ENCODE measurements around the gene KCTD8. TPM values are rescaled to one million over a fixed set of nuclear protein-coding genes. Genes with fewer than 3 reads are reported as not detected.

The KCTD8 gene
- 0.20 and 0.22 TPM in 2 replicates for total RNA-seq

GRCh38 chr4:44448521-44449461 lies at the start of gene KCTD8:
TSS of gene KCTD8 (minus strand) at chr4:44448809.
- DNase-seq (ENCODE audit: low read depth in 2 of 2): peak; percentile 75 to 79

GRCh38 chr4:44494810-44495701 lies 46.4 kb upstream of the KCTD8 start:
- peak in 1 of 2 donors; percentile 2 for DNase-seq (ENCODE audit: low read depth in 2 of 2)

GRCh38 chr4:44493924-44494323 lies 45.3 kb upstream of the KCTD8 start:
- peak; percentile 24 to 39 for DNase-seq (ENCODE audit: low read depth in 2 of 2)

- DNase-seq (ENCODE audit: low read depth in 2 of 2): peak in 1 of 2 donors; percentile 5
Measured at GRCh38 chr4:44487341-44487740, 38.7 kb upstream of the KCTD8 start.

GRCh38 chr4:44479731-44480130 lies 31.1 kb upstream of the KCTD8 start:
- DNase-seq (ENCODE audit: low read depth in 2 of 2): no peak

GRCh38 chr4:44462259-44462658 lies 13.7 kb upstream of the KCTD8 start:
- no peak for DNase-seq (ENCODE audit: low read depth in 2 of 2)

- DNase-seq (ENCODE audit: low read depth in 2 of 2): peak; percentile 29 to 37
Measured at GRCh38 chr4:44447563-44448504, 775 bp downstream of the KCTD8 start.

GRCh38 chr4:44446801-44447562 lies 1.6 kb downstream of the KCTD8 start:
- no peak for DNase-seq (ENCODE audit: low read depth in 2 of 2)

- DNase-seq (ENCODE audit: low read depth in 2 of 2): no peak
Measured at GRCh38 chr4:44446191-44446590, 2.4 kb downstream of the KCTD8 start.

GRCh38 chr4:44438687-44439086 lies 9.9 kb downstream of the KCTD8 start:
- DNase-seq (ENCODE audit: low read depth in 2 of 2): no peak

GRCh38 chr4:44434247-44434646 lies 14.4 kb downstream of the KCTD8 start:
- no peak for DNase-seq (ENCODE audit: low read depth in 2 of 2)

GRCh38 chr4:44425614-44426208 lies 22.9 kb downstream of the KCTD8 start:
- peak; percentile 48 to 54 for DNase-seq (ENCODE audit: low read depth in 2 of 2)

- no peak for DNase-seq (ENCODE audit: low read depth in 2 of 2)
Measured at GRCh38 chr4:44422912-44423311, 25.7 kb downstream of the KCTD8 start.

GRCh38 chr4:44421330-44422065 lies 27.1 kb downstream of the KCTD8 start:
- no peak for DNase-seq (ENCODE audit: low read depth in 2 of 2)

- DNase-seq (ENCODE audit: low read depth in 2 of 2): no peak
Measured at GRCh38 chr4:44415251-44415650, 33.4 kb downstream of the KCTD8 start.

- DNase-seq (ENCODE audit: low read depth in 2 of 2): no peak
Measured at GRCh38 chr4:44368413-44369167, 80.0 kb downstream of the KCTD8 start.

- no peak for DNase-seq (ENCODE audit: low read depth in 2 of 2)
Measured at GRCh38 chr4:44354172-44354571, 94.4 kb downstream of the KCTD8 start.

- peak; percentile 13 to 17 for DNase-seq (ENCODE audit: low read depth in 2 of 2)
Measured at GRCh38 chr4:44351069-44351468, 97.5 kb downstream of the KCTD8 start.

Measured in lung microvascular endothelial cell (primary cell).